Cortex of kidney (tissue), 1 donor: ENCODE measurements around the gene ZNF324.
"Not testable (repeated sequence)": the region's sequence is repeated elsewhere in the genome, so short reads cannot be mapped to it uniquely, and the experiment has no call there.

Experiments used
- DNase-seq: peaks from one replicate; lab custom pipeline; 2025; lab: John Stamatoyannopoulos, UW

The ZNF324 gene

GRCh38 chr19:58466760-58467589 is at the start of gene ZNF324:
TSS of gene ZNF324 (plus strand) at chr19:58467080. CDS start at chr19:58469186, 2,106 bp downstream.
- DNase-seq: peak; percentile 45

- no peak for DNase-seq
Measured at GRCh38 chr19:58428617-58429016, 38.3 kb upstream of the ZNF324 start.

- DNase-seq: no peak
Measured at GRCh38 chr19:58429745-58430144, 37.1 kb upstream of the ZNF324 start.

GRCh38 chr19:58434217-58434616 is 32.7 kb upstream of the ZNF324 start:
- DNase-seq: no peak

- DNase-seq: peak; percentile 40
Measured at GRCh38 chr19:58439576-58440554, 27.0 kb upstream of the ZNF324 start, which contains the start of gene ZNF132. TSS of gene ZNF132 (minus strand) at chr19:58440153. CDS start at chr19:58439821, 332 bp downstream.

DNA sequence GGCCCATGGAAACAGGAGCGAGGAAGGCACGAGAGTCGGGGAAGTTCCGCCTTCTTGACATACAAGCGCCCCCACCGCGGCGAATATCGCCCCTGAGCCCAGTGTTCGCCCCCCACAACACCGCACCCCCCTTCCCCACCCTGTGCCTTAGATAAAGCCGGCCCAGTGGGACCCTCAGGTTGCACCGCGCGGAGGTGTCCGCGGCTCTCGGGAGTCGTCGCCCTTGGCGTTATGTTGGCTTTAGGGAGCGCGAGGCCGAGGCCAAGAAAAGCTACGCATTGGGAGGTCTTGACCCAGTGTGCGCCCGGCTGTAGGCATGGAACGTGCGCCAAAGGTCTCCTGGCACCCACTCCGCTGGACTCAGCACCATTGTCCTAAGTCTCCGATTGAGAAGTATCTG is 26.3 kb upstream of the ZNF324 start:
- no peak for DNase-seq

DNA sequence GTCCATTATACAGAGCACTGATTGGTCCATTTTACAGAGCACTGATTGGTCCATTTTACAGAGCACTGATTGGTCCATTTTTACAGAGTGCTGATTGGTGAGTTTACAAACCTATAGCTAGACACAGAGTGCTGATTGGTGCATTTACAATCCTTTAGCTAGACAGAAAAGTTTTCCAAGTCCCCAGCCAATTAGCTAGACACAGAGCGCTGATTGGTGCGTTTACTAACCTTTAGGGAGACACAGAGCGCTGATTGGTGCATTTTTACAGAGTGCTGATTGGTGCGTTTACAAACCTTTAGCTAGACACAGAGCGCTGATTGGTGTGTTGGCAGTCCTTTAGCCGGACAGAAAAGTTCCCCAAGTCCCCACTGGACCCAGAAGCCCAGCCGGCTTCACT is 23.9 kb upstream of the ZNF324 start:
- not testable (repeated sequence) for DNase-seq

DNA sequence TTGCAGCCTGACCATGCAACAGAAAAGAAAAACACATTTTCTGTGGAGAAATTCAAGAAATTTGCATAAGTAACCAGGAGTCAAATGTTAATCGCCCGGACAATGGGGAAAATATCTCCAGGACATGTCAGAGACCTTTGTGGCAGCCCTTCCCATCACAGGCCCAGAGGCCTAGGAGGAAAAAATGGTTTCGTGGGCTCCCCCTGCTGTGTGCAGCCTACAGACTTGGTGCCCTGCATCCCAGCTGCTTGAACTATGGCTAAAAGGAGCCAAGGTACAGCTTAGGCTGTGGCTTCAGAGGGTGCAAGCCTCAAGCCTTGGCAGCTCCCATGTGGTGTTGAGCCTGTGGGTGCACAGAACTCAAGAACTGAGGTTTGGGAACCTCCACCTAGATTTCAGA is 18.0 kb upstream of the ZNF324 start:
- DNase-seq: not testable (repeated sequence)

DNA sequence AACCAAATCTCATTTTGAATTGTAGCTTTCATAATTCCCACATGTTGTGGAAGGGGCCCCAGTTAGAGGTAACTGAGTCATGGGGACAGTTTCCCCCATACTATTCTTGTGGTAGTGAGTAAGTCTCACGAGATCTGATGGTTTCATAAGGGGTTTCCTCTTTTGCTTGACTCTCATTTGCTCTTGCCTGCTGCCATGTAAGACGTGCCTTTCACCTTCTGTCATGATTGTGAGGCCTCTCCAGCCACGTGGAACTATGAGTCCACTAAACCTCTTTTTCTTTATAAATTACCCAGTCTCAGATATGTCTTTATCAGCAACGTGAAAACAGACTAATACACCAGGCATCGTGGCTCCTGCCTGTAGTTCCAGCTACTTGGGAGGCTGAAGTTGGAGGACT is 16.9 kb upstream of the ZNF324 start:
- not testable (repeated sequence) for DNase-seq

GRCh38 chr19:58450856-58451357 is 16.0 kb upstream of the ZNF324 start:
- DNase-seq: no peak

GRCh38 chr19:58451358-58452101 is 15.3 kb upstream of the ZNF324 start, which contains the start of gene ZNF324B:
TSS of gene ZNF324B (plus strand) at chr19:58451622. CDS start at chr19:58453702, 2,080 bp downstream.
- DNase-seq: no peak

- no peak for DNase-seq
Measured at GRCh38 chr19:58453743-58454142, 13.1 kb upstream of the ZNF324 start.

- DNase-seq: no peak
Measured at GRCh38 chr19:58455306-58455705, 11.6 kb upstream of the ZNF324 start.

- DNase-seq: no peak
Measured at GRCh38 chr19:58456111-58456510, 10.8 kb upstream of the ZNF324 start.

GRCh38 chr19:58460039-58460438 is 6.8 kb upstream of the ZNF324 start:
- no peak for DNase-seq

DNA sequence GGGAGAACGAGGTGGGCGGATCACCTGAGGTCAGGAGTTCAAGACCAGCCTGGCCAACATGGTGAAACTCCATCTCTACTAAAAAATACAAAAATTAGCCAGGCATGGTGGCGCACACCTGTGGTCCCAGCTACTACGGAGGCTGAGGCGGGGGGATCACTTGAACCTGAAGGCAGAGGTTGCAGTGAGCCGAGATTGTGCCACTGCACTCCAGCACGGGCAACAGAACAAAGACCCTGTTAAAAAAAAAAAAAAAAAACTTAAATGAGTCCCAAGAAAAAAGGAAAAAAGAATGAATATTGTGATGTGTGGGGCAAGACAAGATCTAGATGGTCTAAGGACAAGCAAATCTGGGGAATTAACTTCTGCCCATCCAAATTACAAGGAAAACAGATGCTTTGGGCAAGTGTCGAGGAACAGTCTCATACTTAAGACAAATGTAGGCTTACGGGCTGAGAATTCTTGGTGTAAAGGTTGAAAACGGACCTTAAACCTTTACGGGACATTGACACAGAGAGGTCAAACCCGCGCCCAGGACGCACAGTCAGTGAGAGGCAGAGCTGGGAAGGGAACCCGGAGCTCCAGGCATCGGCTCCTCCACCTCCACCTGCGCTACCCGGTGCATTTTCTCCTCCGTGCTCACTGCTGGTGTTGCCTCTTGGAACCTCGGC is 656 bp upstream of the ZNF324 start:
- no peak for DNase-seq

- no peak for DNase-seq
Measured at GRCh38 chr19:58468216-58468839, 1.4 kb downstream of the ZNF324 start.

DNA sequence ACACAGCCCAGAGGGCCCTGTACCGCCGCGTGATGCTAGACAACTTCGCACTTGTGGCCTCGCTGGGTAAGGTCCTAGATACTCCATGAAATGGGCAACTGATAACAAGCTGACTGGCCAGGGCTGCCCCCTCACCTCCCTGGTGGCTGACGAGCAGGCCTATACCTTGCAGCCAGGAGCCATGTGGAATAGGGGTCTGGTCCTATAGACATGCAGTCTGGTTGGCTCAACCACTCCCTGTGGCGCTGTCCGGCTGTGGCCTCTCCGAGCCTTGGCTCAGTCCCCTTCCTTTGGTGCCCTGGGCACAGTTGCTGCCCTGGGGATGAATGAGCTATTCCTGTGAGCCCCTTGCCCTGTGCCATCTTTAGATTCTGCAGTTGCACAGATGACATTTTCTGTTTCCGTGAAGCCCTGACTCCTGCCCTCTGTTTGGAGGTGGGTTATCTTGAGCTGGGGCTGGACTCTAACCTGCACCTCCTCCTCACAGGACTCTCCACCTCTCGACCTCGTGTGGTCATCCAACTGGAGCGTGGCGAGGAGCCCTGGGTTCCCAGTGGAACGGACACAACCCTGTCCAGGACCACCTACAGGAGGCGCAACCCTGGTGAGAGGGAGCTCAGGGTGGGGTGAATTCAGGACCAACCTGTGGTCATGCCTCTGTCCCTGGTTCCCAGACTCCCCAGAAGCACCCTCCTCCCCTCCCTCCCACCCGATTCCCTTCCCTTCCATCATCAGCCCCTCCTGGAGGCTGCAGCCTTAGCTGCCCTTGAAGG is 2.5 kb downstream of the ZNF324 start:
- no peak for DNase-seq

DNA sequence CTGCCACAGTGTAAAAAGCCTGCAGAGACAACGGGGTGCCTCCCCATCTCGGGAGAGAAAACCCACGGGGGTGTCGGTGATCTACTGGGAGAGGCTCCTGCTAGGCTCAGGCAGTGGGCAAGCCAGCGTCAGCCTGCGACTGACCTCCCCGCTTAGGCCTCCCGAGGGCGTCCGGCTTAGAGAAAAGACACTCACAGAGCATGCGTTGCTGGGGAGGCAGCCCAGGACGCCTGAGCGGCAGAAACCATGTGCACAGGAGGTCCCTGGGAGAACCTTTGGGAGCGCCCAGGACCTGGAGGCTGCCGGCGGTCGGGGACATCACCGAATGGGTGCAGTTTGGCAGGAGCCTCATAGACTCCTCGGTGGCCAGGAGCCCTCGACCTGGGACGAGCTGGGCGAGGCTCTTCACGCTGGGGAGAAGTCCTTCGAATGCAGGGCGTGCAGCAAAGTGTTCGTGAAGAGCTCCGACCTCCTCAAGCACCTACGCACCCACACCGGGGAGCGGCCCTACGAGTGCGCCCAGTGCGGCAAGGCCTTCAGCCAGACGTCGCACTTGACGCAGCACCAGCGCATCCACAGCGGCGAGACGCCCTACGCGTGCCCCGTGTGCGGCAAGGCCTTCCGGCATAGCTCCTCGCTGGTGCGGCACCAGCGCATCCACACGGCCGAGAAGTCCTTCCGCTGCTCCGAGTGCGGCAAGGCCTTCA is 4.1 kb downstream of the ZNF324 start:
- not testable (repeated sequence) for DNase-seq
